Astrocyte (in vitro differentiated cells and primary cell): Measurements from ENCODE around the gene KRT72. TPM values are rescaled to one million over a fixed set of nuclear protein-coding genes. Genes with fewer than 3 reads are reported as not detected.

ENCODE experiments used
- DNase-seq: peaks from one replicate; pipeline ENCODE4 v3.0.0-alpha.2; 2010; ENCODE audit warnings: low read depth
- FAIRE-seq: peaks from 2 replicates; lab custom pipeline; 2011; peaks lifted over from hg19 to GRCh38; lab: Jason Lieb, UNC
- H2AFZ ChIP-seq: 2 replicates; pipeline ENCODE4 v1.6.0; 2012; ENCODE audit warnings: low read depth, low read length, inconsistent platforms
- H3K27ac ChIP-seq: 2 replicates; pipeline ENCODE4 v1.5.1; 2011; ENCODE audit warnings: low read depth, low read length, inconsistent platforms
- H3K27me3 ChIP-seq: 2 replicates; pipeline ENCODE4 v1.6.0; 2011; ENCODE audit warnings: low read length, inconsistent platforms; ENCODE audit not compliant: insufficient read depth
- H3K36me3 ChIP-seq: 2 replicates; pipeline ENCODE4 v1.5.1; 2011; ENCODE audit warnings: low read length, inconsistent platforms; ENCODE audit not compliant: insufficient read depth
- H3K4me1 ChIP-seq: 2 replicates; pipeline ENCODE4 v1.5.1; 2011; ENCODE audit warnings: low read length, inconsistent platforms; ENCODE audit not compliant: insufficient read depth
- H3K4me2 ChIP-seq: 2 replicates; pipeline ENCODE4 v1.6.0; 2012; ENCODE audit warnings: low read length, inconsistent platforms
- H3K4me3 ChIP-seq: 2 replicates; pipeline ENCODE4 v1.5.1; 2011; ENCODE audit warnings: low read depth, mild to moderate bottlenecking, low read length, inconsistent platforms; ENCODE audit not compliant: insufficient read depth
- H3K79me2 ChIP-seq: 2 replicates; pipeline ENCODE4 v1.6.0; 2012; ENCODE audit warnings: mild to moderate bottlenecking, low read length, inconsistent platforms; ENCODE audit not compliant: insufficient read depth
- H3K9ac ChIP-seq: 2 replicates; pipeline ENCODE4 v1.6.0; 2012; ENCODE audit warnings: mild to moderate bottlenecking, low read length, inconsistent platforms
- H3K9me3 ChIP-seq: 2 replicates; pipeline ENCODE4 v1.5.1; 2012; ENCODE audit warnings: low read depth, mild to moderate bottlenecking, low read length, inconsistent platforms; ENCODE audit not compliant: insufficient read depth
- H4K20me1 ChIP-seq: 2 replicates; pipeline ENCODE4 v1.6.0; 2012; ENCODE audit warnings: low read length, inconsistent platforms; ENCODE audit not compliant: insufficient read depth
- H3K27ac Mint-ChIP-seq: one replicate; pipeline ENCODE4 v1.8.0; 2021; ENCODE audit warnings: mild to moderate bottlenecking, mixed read lengths; ENCODE audit not compliant: unreplicated experiment
- H3K27me3 Mint-ChIP-seq: one replicate; pipeline ENCODE4 v1.8.0; 2021; ENCODE audit warnings: low read depth, mixed read lengths; ENCODE audit not compliant: unreplicated experiment
- H3K36me3 Mint-ChIP-seq: one replicate; pipeline ENCODE4 v1.8.0; 2021; ENCODE audit warnings: low read depth, mixed read lengths; ENCODE audit not compliant: unreplicated experiment
- H3K4me1 Mint-ChIP-seq: one replicate; pipeline ENCODE4 v1.8.0; 2021; ENCODE audit warnings: low read depth, mixed read lengths; ENCODE audit not compliant: unreplicated experiment
- H3K4me3 Mint-ChIP-seq: one replicate; pipeline ENCODE4 v1.8.0; 2021; ENCODE audit warnings: mild to moderate bottlenecking, moderate library complexity, mixed read lengths; ENCODE audit not compliant: unreplicated experiment
- H3K9me3 Mint-ChIP-seq: one replicate; pipeline ENCODE4 v1.8.0; 2021; ENCODE audit warnings: mild to moderate bottlenecking, mixed read lengths; ENCODE audit not compliant: unreplicated experiment
- CTCF ChIP-seq: IDR thresholded peaks from 2 replicates; pipeline ENCODE4 v1.5.1; 2011; ENCODE audit warnings: low read depth, mild to moderate bottlenecking, inconsistent platforms, low read length, moderate library complexity; ENCODE audit not compliant: insufficient read depth
- EZH2 ChIP-seq: IDR thresholded peaks from 2 replicates; pipeline ENCODE4 v1.6.1; 2012; ENCODE audit warnings: mild to moderate bottlenecking, low read length, inconsistent platforms; ENCODE audit not compliant: insufficient read depth
- total RNA-seq: library from RNA; stranded (reverse); gene quantifications from 2 replicates; pipeline ENCODE4 v1.2.1, GENCODE V29; 2021

KRT72 gene
- total RNA-seq, 1 donor from 2014 or later = not detected

- Histone ChIP-seq H3K4me3 (no peak overlapping the region), H3K9ac (no peak overlapping the region), H2AFZ (no peak overlapping the region), H3K36me3 (no peaks in the 10 kb centered on the region), H3K4me2 (no peak overlapping the region), H3K27me3 (peaks cover 26% of the 10 kb centered on the region), H3K79me2 (no peaks in the 10 kb centered on the region), H3K4me1 (no peaks in the 10 kb centered on the region), H3K27ac (no peak overlapping the region), H3K9me3 (no peaks in the 10 kb centered on the region), H4K20me1 (no peaks in the 10 kb centered on the region)
- H3K4me1 Mint-ChIP-seq = no peaks in the 10 kb centered on the region
- no peak overlapping the region for H3K27ac Mint-ChIP-seq
- peaks cover 2% of the 10 kb centered on the region for H3K36me3 Mint-ChIP-seq
- no peak for TF ChIP-seq CTCF
- TF ChIP-seq EZH2 = no peak
- H3K27me3 Mint-ChIP-seq = peaks cover 73% of the 10 kb centered on the region
- DNase-seq (no peak), FAIRE-seq (no peak)
- no peak overlapping the region for H3K4me3 Mint-ChIP-seq
- no peaks in the 10 kb centered on the region for H3K9me3 Mint-ChIP-seq
These were observed 28.2 kb upstream of the KRT72 start for GRCh38 chr12:52629281-52630007.

- FAIRE-seq (no peak), DNase-seq (no peak)
- Histone ChIP-seq H3K79me2 (no peaks in the 10 kb centered on the region), H2AFZ (no peak overlapping the region), H3K4me3 (no peak overlapping the region), H3K4me2 (no peak overlapping the region), H3K4me1 (no peaks in the 10 kb centered on the region), H3K27ac (no peak overlapping the region), H3K27me3 (peaks cover 26% of the 10 kb centered on the region), H3K9me3 (no peaks in the 10 kb centered on the region), H3K36me3 (no peaks in the 10 kb centered on the region), H3K9ac (no peak overlapping the region), H4K20me1 (no peaks in the 10 kb centered on the region)
- TF ChIP-seq EZH2 = no peak
- TF ChIP-seq CTCF = no peak
- Mint-ChIP-seq H3K36me3 (peaks cover 2% of the 10 kb centered on the region), H3K27me3 (peaks cover 70% of the 10 kb centered on the region), H3K4me1 (no peaks in the 10 kb centered on the region), H3K9me3 (no peaks in the 10 kb centered on the region), H3K4me3 (no peak overlapping the region), H3K27ac (no peak overlapping the region)
These were observed 27.6 kb upstream of the KRT72 start for GRCh38 chr12:52628841-52629240.

GRCh38 chr12:52628111-52628507, 26.8 kb upstream of the KRT72 start:
- Histone ChIP-seq H3K27me3 (peaks cover 23% of the 10 kb centered on the region), H3K9ac (no peak overlapping the region), H3K27ac (no peak overlapping the region), H3K4me3 (no peak overlapping the region), H3K79me2 (no peaks in the 10 kb centered on the region), H2AFZ (no peak overlapping the region), H4K20me1 (no peaks in the 10 kb centered on the region), H3K4me1 (no peaks in the 10 kb centered on the region), H3K9me3 (no peaks in the 10 kb centered on the region), H3K36me3 (no peaks in the 10 kb centered on the region), H3K4me2 (no peak overlapping the region)
- Mint-ChIP-seq H3K27ac (no peak overlapping the region), H3K4me3 (no peak overlapping the region), H3K36me3 (peaks cover 2% of the 10 kb centered on the region), H3K9me3 (no peaks in the 10 kb centered on the region), H3K27me3 (peaks cover 64% of the 10 kb centered on the region), H3K4me1 (no peaks in the 10 kb centered on the region)
- no peak for FAIRE-seq
- no peak for DNase-seq
- TF ChIP-seq CTCF (no peak), EZH2 (no peak)
